Stimulated activated CD4-positive, alpha-beta T cell treated with anti-CD3 and anti-CD28 coated beads, Interleukin-12 subunit alpha, Interleukin-12 subunit beta, amount 100 ng/mL, for 24 hours (primary cell): ENCODE measurements around the gene SACS.

Source experiments
- DNase-seq, 2 experiments: peaks; one replicate each; pipeline ENCODE4 v3.0.0-alpha.2; 2020; ENCODE audit warnings: low read depth in 2 of 2

The SACS gene

DNA sequence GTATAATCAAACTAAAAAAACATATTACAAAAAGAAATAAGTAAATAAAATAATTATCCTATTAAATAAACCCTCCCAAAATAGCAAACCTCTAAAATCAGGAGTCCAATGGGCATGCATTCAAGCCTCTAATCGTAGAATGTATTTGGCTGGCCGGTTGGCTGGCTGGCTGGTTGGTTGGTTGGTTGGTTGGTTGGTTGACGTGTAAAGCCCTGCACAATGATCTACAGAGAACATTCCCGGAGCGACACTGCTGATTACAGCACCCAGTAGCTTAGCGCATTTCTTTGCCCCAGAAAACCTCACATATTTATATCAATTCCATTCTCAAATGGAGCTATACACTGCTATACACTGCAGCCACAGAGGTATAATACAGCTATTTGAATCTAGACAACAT lies 65.6 kb downstream of the SACS start:
- DNase-seq: no peak

DNA sequence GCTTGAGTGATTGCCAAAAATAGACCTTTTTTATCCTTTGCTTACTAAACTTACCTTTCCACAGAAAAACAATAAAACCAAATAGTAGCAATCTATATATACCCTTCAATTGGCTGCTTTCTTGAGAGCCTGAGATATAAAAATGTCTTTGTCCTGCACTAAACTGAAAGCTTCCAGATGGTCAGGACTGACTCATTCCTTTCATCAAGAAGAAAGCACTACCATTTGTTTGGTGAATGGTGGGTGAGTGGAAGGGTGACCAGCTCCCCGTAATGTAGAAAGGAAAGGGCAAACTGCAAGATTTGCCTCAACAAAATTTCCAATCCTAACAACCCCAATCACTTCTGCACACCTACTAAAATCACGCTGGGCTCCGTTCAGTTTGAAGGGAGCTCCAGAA lies 67.8 kb downstream of the SACS start:
- no peak for DNase-seq

DNA sequence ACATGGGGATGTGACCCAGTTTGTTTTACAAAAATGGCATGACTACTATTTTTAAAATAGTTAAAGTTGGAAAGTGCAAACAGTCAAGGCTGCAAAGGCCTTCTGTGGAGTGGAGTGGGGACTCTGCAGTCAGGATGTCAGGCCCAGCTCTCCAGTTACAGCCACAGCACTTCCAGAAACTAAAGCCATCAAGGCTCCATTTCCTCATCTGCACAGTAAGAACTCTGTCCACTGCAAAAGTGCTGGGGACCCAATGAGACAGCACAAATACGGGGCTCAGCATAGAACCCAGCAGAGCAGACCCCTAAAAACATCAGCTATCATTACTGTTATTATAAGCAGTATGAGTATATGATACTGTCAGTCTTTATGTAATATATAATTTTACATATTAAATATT lies 73.6 kb downstream of the SACS start:
- DNase-seq: no peak

DNA sequence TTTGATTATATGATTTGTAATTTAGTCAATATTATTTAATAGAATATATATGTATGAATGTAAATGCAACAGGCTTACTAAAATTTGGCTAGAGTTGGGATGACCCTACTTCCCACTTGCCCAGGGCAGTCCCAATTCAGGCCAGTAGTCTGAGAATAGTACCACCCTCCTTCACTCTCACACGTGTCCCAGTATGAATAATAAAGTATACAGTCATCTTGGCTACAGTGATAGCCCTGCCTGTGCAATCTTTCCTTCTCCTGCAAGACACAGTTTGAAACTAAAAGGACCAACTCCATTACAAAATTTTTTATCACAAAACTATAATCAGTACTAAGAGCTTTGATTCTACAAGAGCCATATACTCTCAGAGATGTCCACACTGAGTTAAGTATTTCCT lies 76.2 kb downstream of the SACS start:
- no peak for DNase-seq

DNA sequence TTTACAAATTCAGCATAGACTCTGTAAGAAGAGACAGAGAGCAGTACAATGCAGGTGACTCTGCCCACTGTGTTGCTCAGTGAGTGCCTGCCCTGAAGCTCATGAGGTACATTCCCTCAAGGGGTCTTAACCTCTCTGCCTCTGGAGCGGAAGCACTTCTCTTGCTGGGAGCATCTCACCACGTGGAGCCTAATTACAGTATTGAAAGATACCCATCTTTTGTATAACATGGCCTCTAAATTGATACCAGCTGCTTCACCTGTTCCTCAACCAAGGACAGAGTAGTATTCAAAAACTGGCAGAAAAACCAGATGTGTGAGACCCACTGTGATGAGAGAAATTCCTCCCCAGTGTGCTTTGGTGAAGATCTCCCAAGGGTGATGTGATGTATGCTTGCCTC lies 77.1 kb downstream of the SACS start:
- no peak for DNase-seq

DNA sequence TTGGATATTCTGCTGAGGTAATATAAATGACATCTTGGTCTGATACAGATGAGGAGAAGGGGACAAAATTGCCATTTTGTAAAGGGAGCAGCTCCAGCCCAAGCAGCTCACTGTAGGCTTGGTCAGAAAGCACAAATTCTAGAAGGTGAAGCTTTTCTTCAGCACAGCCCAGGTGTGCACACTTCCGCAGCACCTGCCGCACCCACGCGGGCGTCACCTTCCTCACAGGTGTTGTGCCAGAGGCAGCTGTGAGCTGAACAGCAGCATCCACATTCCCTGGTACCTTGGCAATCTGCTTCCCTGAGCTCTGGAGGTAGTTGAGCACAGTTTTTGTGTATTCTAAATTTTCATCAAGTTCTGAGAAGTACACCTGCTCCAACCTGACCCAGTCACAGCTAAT lies 79.0 kb downstream of the SACS start:
- DNase-seq: no peak

DNA sequence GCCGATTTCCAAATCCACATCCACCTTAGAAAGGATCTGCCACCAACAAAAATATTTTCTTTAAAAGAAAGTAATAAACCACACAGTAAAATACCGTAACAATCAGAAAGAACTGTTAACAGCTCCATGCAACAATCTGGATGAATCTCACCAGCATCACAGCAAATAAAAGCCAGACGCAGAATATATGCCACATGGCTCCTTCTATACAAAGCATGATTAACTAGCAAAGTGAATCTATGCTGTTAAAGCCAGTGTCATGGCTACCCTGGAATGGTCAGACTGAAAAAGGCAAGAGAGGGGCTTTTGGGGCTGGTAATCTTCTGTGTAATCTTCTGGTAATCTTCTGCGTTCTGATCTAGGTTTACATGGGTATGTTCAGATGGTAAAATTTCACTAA lies 81.3 kb downstream of the SACS start:
- no peak for DNase-seq

DNA sequence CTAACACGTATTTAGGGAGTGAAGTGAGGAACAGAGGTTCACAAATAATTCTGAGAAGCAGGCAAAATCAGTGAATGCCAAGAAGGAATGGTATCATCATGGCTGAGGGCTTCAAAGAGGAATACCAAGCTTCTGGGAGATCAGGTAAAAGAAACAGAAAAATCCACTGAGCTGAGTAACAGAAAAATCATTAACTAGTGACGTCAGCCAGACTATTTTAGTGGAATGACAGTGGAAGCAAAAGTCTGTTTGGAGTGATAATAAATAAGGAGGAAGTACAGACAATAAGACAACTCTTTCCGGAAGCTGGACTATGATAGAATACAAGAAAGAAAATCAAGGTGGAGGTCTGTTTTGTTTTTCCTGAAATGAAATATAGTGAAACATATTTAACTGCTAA lies 83.5 kb downstream of the SACS start:
- no peak for DNase-seq

DNA sequence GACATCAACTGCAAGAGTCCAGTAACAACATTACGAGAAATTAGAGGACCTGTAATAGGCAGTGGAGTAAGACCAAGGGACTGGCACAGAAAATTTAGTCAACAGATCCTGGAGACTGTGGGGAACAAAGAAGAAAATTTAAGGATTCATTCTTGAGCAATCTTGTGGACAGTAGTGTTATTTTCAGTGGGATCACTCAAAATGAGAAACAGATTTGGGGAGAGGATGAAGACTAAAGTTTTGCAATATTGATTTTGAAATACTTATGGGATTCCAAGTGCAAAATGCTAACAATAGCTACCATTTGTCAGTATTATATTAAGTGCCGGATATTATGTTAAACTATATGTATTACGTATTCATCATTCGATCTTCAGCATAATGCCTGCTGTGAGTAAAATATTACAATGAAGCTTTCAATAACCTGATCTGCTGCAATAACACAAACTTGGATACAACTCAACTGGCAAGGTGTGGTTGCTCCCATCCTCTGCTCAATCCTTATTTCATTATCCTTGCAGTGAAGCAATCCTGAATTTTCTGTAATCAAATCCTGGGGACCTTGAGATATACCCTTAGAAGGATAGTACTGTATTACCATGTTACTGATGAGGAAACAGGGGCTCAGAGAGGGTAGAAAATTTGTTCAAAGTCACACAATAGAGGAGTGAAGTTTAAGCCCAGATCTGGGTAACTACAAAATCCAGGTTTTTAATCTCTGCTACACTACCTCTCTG lies 84.2 kb downstream of the SACS start:
- DNase-seq: no peak

DNA sequence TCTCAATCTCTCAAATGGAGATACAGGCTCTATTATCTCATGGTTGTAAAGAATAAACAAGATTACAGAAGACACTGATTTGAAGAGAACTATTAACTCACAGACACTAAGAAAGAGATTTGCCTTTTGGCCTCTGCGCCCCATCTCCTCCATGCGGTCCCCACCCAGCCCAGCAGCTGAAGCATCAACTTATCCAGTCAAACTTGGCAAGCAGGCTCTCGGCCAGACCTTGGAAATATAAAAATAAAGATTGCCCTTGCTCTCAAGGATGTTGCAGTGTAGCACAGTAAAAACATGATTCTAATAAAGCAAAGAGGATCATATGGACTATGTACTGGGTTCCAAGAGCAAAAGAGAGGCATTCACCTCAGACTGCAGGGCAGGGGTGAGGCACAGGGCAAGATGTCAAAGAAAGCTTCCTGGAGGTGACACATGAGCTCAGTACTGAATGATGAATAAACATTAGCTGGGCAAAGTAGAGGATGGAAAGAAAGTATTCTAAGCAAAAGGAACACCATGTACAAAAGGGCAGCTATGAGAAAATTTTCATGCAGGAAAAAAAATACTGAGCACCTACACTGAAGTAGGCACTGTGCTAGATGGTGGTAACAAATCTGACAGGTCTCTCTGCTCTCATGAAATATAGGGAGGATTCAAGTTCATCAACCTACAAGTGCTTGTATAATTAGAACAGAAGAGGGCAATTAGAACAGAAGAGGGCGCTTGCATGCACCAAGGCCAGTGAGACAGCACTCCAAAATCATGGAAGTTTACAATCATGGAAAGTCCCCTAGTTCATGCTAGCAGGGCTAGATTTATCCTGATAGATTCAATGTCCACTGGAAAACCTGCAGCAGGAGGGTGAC lies 85.0 kb downstream of the SACS start:
- no peak for DNase-seq

DNA sequence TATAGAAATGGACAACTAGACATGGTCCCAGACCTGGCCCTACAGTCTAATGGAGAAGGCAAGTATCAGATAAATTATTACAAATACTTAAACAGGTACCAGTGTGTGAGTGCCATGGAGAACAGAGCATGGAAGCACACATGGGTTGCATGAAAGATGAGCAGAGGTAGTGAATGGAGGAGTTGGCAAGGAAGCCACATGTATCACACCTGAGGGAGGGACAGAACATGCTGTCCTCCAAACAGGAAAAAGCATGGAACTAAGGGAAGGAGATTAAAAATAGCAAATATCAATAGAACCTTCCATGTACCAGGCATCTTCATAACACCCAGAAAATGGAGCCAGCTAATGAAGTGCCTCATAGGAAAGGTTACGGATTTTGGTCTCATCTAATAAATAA lies 85.9 kb downstream of the SACS start:
- no peak for DNase-seq

DNA sequence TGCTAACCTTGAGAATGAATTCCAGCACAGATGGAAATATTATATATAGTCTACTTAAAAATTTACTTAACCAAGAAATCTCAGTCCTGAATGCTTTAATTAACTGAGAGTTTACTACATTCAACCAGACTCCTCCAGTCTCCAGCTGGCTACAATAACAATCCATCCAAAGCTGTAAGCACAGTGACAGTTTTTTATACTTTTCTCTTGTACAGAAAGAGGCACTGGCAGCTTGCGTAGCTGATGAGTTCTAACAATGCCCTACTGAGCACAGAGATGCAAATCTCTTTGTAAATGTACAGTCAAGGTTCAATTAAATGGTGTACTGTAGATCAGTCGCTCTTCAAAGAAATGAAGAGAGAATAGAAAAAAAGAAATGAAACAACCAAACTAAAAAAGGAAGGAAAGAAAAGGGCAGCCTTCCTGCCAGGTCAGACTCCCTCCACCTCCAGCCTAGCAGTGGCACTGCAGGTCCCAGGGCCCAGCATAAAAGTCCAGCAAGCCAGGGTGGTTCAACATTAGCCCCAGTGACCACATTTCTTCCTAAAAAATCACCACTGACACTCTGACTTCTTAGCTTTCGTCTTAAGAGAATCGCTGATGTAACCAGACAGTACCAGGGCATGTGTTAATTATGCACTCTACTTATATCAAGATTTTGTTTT lies 88.4 kb downstream of the SACS start:
- no peak for DNase-seq

DNA sequence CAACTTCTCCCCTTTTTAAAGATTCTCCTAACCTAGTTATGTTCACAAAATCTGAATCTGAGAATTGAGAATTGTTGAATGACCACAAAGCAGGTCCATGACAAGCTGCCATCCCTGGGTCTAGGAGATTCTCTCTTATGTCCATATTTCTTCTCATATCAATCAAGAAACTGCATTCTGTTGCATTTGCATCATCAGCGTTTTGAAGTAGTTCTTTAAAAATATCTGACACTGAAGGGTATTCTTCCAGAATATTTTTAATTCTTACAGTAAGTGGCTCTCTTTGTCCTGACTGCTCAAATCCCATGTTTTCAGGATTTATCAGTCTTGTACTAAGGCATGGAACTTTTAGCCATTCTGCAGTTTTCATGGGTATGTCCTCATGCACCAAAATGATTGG lies 94.3 kb downstream of the SACS start:
- DNase-seq: no peak

DNA sequence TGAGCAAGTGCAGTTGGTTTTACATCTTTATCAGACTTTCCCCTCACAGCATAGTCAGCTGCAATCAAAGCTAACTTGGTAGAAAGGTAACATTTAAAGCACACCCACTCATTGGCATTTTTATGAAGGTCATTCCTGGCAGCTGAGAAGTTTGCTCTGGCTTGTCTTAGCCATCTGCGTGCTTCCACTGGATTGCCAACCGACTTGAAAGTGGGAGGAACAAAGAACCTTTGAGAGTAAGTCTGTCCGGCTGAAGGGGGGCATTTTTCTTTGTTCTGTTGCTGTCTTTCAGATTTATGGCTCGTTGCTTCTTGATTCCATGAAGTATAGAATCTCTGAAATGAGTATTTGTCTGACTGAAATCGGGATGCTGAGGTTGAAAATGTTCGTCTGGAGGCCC lies 103.1 kb downstream of the SACS start:
- no peak for DNase-seq

DNA sequence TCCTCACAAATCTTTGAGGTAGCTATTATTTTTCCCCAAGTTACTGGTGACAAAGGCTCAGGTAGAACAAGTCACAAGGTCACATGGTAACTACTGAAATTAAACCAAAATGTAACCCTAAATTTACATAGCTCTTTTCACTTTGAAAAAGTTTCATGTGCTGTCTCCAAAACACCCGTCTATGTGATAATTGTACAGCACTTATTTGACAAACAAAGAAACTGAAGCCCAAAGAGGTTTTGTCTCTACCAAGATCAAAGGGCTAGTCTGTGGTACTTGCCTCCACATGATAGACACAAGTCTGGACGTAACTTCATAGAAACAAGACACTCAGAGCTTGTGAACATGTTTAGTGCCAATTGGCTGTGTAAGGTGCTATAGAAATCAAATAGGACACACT lies 108.3 kb downstream of the SACS start:
- DNase-seq: no peak

DNA sequence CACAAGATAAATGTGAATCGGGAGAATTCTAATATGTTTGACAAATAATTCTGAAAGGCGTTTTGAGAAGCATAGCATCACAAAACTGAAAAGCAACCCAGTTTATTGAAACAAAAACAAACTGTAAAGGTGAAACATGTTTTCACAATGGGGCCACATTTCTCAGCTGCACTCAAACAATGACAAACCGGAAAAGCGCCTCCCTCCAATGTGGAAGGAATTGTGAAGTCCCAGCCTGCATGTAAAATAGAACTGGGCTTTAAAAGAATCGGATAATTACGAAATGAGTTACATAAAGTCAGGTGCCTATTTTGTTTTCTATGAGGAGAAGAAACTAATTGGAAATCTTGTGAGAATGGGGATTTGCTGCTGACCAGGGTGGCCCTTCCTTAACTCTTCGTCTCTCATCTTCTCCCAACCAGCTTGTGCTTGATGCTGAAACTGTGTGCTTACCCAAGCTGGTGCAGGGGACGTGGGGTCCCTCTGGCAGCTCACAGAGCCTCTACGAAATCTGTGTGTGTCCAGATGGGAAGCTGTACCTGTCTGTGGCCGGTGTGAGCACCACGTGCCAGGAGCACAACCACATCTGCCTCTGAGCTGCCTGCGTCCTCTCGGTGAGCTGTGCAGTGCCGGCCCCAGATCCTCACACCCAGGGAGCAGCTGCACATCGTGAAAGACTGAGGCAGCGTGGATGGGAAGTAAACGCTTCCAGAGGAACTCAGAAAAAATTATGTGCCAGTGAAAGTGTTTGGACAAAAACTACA lies 109.4 kb downstream of the SACS start:
- DNase-seq: no peak

DNA sequence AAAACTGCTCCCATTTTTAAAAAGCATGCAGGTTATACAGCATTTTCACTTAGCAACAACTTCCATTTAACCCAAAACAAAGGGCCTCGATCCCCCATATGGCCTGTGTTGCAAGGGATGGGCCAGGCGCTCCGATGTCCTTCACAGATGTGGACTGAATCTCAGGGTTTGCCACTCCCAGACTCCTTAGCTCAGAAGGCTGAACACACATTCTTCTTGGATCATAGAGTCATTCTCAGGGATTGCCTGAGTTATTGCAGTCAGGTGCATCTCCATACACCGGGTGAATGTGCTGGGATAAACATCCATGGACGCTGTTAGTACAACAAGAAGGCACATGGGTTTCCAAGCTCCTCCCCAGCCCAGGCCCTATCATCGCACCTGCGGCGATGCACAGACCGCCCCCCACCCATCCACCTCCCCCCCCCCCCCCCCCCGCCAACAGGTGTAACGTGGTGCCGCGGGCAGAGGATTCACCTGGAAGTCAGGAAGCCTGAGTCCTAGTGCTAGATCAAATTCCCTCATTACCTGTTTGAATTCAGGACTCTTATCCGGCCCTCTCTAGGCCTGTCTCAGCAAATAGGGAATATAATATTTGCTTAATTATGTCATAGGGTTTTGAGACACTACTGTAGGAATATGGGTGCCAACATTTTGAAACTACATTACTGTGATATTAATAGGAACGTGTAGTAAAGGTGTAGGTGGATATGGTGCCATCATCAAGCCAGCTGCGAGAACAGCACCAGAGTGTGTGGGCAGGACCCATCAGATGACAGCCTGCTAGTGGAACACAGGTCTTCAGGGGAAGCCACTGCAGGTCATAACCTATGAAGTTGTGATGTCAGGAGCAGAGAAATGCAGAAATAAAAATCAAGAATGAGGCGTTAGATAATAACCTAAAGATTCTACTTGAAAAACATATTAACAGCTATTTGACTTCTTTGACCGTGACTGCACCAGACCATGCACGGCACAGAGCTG lies 110.9 kb downstream of the SACS start:
- DNase-seq: no peak

DNA sequence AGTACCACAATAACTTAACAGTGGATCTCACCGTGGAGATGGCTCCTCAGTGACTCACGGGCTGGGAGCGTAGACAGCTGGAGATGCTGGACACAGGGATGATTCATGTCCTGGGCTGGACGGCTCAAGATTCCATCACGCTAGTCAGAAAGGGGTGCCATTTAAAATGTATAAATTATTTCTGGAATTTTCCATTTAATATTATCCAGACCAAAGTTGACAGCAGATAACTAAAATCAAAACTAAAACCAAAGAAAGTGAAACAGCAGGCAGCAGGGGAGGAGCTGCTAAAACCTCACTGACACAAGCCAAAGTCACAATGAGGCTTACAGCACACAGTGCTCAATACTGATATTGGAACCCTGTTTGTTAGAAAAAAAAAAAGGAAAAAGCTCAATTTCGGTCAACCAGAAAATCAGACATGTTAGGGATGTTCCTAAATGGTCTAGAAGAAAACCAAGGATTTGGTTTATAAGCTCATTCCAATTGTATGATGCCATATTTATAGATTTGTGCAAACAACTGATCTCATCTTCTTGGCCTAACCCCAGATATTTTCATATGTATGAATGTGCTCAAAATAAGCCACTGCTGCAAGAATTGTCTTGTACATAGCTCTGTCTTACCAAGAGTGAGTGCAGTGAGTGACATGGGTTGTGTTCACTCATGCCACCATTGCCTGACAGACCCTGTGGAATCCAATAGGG lies 111.8 kb downstream of the SACS start:
- DNase-seq: no peak

DNA sequence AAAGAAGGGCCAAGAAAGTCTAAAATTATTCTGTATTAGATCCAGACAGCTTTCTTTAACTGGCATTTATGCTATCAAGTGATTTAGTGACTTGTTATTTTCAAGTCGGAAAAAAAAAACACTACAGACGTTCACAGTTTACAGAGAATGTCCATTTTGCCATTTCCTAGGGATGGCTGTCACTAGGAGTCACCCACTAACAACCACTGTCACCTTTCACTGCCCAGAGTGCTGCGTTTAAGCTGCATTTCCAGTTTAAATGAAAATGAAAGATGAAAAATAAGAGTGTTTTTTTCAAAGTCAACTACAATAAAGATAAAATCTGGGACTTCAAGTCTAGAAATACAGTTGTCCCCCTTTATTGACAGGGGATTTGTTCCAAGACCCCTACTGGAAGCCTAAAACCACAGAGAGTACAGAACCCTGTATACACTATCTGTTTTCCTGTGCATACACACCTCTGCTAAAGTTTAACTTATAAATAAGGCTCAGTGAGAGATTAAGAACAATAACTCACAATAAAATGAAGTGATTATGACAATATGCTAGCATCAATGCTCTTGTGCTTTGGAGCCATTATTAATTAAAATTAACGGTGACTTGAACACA lies 112.5 kb downstream of the SACS start:
- no peak for DNase-seq

DNA sequence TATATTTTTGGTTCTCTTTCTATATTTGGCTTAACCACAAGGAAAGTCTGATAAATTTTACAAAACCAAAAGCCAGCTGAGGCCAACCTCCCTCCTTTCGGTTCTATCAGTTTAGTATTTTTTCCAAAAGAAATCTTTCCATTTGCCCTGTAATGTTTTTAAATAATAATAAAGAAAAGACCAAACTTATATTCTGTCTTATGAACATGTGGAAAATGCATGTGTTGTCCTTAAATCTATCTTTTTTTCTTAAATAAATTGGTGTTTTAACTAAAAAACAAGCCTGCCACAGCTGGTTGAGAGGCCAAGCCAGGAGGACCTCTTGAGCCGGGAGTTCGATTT lies 113.6 kb downstream of the SACS start:
- DNase-seq: no peak
